Memory B cell (primary cell): ENCODE data around the gene PLD3.

ENCODE experiments used
- ATAC-seq: fragments of 150-1000 bp; cut with Tn5 transposase; 2 replicates; pipeline ENCODE4 v1.10.0; 2021; ENCODE audit warnings: low read depth, mild to moderate bottlenecking, moderate library complexity
- DNase-seq, 2 donors: peaks; one replicate each; pipeline ENCODE4 v3.0.0; 2022; ENCODE audit warnings: low spot score in 2 of 2
- H3K27ac Mint-ChIP-seq: one replicate; pipeline ENCODE4 v1.8.0; 2022; ENCODE audit warnings: mild to moderate bottlenecking, moderate library complexity, mixed read lengths
- H3K27me3 Mint-ChIP-seq: one replicate; pipeline ENCODE4 v1.8.0; 2022; ENCODE audit warnings: mixed read lengths
- H3K36me3 Mint-ChIP-seq: one replicate; pipeline ENCODE4 v1.8.0; 2022; ENCODE audit warnings: mild to moderate bottlenecking, mixed read lengths
- H3K4me1 Mint-ChIP-seq: one replicate; pipeline ENCODE4 v1.8.0; 2022; ENCODE audit warnings: mixed read lengths
- H3K4me3 Mint-ChIP-seq: one replicate; pipeline ENCODE4 v1.8.0; 2022; ENCODE audit warnings: mild to moderate bottlenecking, moderate library complexity, mixed read lengths
- H3K9me3 Mint-ChIP-seq: one replicate; pipeline ENCODE4 v1.8.0; 2022; ENCODE audit warnings: mixed read lengths

Gene PLD3

GRCh38 chr19:40379446-40380198 lies 31.1 kb downstream of the PLD3 start:
- DNase-seq (no peak), ATAC-seq (no peak)
- H3K9me3 Mint-ChIP-seq = no peaks in the 10 kb centered on the region
- no peak overlapping the region for H3K27ac Mint-ChIP-seq
- H3K4me3 Mint-ChIP-seq = no peak overlapping the region
- H3K4me1 Mint-ChIP-seq = no peaks in the 10 kb centered on the region
- H3K27me3 Mint-ChIP-seq = no peaks in the 10 kb centered on the region
- H3K36me3 Mint-ChIP-seq = peaks cover 10% of the 10 kb centered on the region

GRCh38 chr19:40380199-40381037 lies 31.9 kb downstream of the PLD3 start:
- no peaks in the 10 kb centered on the region for H3K9me3 Mint-ChIP-seq
- no peak overlapping the region for H3K4me3 Mint-ChIP-seq
- no peaks in the 10 kb centered on the region for H3K4me1 Mint-ChIP-seq
- peaks cover 6% of the 10 kb centered on the region for H3K36me3 Mint-ChIP-seq
- DNase-seq (no peak), ATAC-seq (no peak)
- no peaks in the 10 kb centered on the region for H3K27me3 Mint-ChIP-seq
- no peak overlapping the region for H3K27ac Mint-ChIP-seq

DNA sequence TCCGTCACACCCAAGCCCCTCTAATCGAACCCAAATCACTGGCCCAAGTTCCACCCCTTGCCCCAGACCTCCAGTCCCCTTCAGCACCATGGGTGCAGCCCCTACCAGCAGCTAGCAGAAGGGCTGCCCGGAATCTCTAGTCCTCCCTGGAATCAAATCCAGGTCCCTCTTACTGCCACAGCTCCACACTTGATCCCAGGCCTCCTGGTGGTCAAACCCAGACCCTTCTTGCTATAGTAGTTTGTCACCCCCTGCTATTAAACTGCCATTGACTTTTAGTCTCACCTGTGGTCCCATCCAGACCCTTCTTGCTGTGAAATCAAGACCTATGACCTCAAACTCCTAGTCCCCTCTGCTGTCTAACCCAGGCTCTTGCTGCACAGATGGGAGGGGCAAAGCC lies 32.8 kb downstream of the PLD3 start:
- Mint-ChIP-seq H3K9me3 (no peaks in the 10 kb centered on the region), H3K4me1 (no peaks in the 10 kb centered on the region), H3K36me3 (peaks cover 3% of the 10 kb centered on the region), H3K27me3 (no peaks in the 10 kb centered on the region), H3K4me3 (no peak overlapping the region), H3K27ac (no peak overlapping the region)
- DNase-seq = no peak
- ATAC-seq = no peak

GRCh38 chr19:40383668-40384248 lies 35.3 kb downstream of the PLD3 start:
- H3K36me3 Mint-ChIP-seq = no peaks in the 10 kb centered on the region
- H3K4me1 Mint-ChIP-seq = no peaks in the 10 kb centered on the region
- ATAC-seq (no peak), DNase-seq (no peak)
- peaks cover 3% of the 10 kb centered on the region for H3K27me3 Mint-ChIP-seq
- H3K9me3 Mint-ChIP-seq = no peaks in the 10 kb centered on the region
- no peak overlapping the region for H3K4me3 Mint-ChIP-seq
- H3K27ac Mint-ChIP-seq = no peak overlapping the region

DNA sequence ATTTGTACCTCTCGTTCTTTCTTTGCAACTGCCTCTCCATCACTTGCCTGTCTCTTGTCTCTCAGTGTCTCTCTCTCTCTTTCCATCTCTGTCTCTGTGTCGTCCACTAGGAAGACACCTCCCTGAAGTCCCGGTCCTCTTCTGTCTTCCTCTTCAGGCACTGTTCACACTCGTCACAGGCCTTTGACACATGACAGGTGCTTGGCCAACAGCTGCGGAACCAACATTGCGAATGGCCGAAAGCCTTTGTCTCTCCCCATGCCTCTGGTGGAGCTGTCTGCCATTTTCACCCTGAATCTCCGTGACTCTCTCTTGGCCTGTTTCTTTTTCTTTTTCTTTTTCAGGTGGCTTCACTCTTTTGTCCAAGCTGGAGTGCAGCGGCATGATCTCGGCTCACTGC lies 38.7 kb downstream of the PLD3 start:
- no peak for DNase-seq
- Mint-ChIP-seq H3K36me3 (no peaks in the 10 kb centered on the region), H3K27me3 (peaks cover 7% of the 10 kb centered on the region), H3K27ac (no peak overlapping the region), H3K4me1 (no peaks in the 10 kb centered on the region), H3K4me3 (no peak overlapping the region), H3K9me3 (no peaks in the 10 kb centered on the region)
- no peak for ATAC-seq

DNA sequence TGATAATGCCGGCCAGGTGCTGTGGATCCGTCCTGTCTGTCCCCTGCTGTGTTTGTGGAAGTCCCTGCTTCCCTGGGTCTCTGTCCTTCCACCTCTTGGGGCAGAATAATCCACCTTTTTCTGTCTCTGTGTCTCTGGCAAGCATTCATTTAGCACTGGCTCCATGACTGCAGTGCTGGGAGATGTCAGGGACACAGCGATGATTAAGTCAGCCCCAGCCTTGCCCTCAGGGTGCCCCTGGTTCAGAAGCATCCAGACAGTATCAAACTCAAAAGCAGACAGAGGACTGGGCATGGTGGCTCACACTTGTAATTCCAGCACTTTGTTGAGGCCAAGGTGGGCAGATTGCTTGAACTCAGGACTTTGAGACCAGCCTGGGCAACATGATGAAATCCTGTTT lies 40.0 kb downstream of the PLD3 start:
- ATAC-seq = no peak
- no peaks in the 10 kb centered on the region for H3K4me1 Mint-ChIP-seq
- H3K36me3 Mint-ChIP-seq = no peaks in the 10 kb centered on the region
- no peak overlapping the region for H3K27ac Mint-ChIP-seq
- H3K4me3 Mint-ChIP-seq = no peak overlapping the region
- H3K27me3 Mint-ChIP-seq = peaks cover 7% of the 10 kb centered on the region
- no peaks in the 10 kb centered on the region for H3K9me3 Mint-ChIP-seq
- no peak for DNase-seq

DNA sequence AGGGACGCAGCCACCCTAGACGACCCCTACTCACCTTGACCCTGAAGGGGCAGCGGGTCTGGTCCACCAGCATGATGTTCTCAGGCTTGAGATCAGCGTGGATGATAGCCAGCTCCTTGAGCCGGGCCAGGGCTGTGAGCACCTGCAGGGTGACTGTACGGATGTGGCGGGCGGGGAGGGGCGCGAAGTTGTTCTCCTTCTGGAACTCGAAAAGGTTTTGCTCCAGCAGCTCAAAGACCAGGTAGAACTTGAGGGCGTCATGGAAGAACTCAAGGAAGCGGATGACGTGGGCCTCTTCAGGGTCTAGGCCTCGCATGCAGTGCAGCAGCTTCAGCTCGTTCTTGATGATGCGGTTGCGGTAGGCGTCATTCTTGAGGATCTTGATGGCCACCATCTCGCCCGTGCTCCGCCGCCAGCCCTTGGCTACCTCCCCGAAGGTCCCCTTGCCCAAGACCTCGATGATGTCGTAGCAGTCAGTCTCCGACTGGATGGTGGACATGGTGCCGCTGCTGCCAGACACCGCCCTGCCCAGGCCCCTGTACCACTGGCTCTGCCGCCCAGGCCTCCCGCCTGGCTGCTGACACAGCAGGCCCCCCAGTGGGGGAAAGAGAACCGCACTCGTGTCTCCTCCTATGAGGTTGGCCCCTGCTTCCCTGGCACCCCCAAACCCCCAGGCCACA lies 41.0 kb downstream of the PLD3 start:
- Mint-ChIP-seq H3K27me3 (peaks cover 7% of the 10 kb centered on the region), H3K4me3 (no peak overlapping the region), H3K36me3 (no peaks in the 10 kb centered on the region), H3K27ac (no peak overlapping the region), H3K4me1 (no peaks in the 10 kb centered on the region), H3K9me3 (no peaks in the 10 kb centered on the region)
- no peak for ATAC-seq
- no peak for DNase-seq

- Mint-ChIP-seq H3K27ac (no peak within 1 kb of the TSS), H3K4me3 (no peak within 1 kb of the TSS), H3K36me3 (no peaks in the 10 kb centered on the region), H3K4me1 (no peaks in the 10 kb centered on the region), H3K27me3 (peaks cover 7% of the 10 kb centered on the region), H3K9me3 (no peaks in the 10 kb centered on the region)
- DNase-seq (no peak), ATAC-seq (no peak)
Measured at GRCh38 chr19:40390084-40390742, 41.7 kb downstream of the PLD3 start, which contains the start of gene HIPK4. Gene HIPK4, minus strand, starts transcription at chr19:40390181. Its CDS starts 279 bp downstream, at chr19:40389902.

GRCh38 chr19:40392123-40392522 lies 43.6 kb downstream of the PLD3 start:
- ATAC-seq (no peak), DNase-seq (no peak)
- Mint-ChIP-seq H3K9me3 (no peaks in the 10 kb centered on the region), H3K4me1 (no peaks in the 10 kb centered on the region), H3K36me3 (no peaks in the 10 kb centered on the region), H3K27me3 (peaks cover 5% of the 10 kb centered on the region), H3K27ac (no peak overlapping the region), H3K4me3 (no peak overlapping the region)

DNA sequence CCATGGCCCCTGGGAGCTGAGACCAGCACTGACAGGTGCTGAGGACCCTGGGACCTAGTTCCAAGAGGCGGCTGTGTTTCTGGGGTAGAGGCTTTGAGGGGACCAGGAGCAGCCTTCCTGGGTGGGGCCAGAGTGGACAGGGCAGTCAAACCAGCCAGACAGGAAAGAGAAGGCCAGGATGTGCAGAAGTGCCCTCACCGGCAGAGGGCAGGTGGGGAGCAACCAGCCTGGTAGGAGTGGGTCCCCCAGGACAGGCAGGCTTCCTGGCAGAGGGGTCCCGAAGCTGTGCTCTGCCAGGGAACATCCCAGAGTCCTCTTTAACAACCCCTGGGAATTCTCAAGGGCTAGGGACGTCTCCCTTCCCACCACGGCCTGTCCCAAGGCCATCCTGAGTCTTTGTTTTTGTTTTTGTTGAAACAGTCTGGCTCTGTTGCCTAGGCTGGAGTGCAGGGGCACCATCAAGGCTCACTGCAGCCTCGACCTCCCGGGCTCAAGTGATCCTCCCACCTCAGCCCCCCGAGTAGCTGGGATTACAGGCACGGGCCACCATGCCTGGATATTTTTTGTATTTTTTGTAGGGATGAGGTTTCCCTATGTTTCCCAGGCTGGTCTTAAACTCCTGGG lies 44.5 kb downstream of the PLD3 start:
- H3K4me1 Mint-ChIP-seq = no peaks in the 10 kb centered on the region
- peaks cover 5% of the 10 kb centered on the region for H3K27me3 Mint-ChIP-seq
- no peaks in the 10 kb centered on the region for H3K9me3 Mint-ChIP-seq
- H3K36me3 Mint-ChIP-seq = no peaks in the 10 kb centered on the region
- no peak overlapping the region for H3K27ac Mint-ChIP-seq
- DNase-seq (no peak), ATAC-seq (no peak)
- no peak overlapping the region for H3K4me3 Mint-ChIP-seq

- Mint-ChIP-seq H3K27me3 (peaks cover 5% of the 10 kb centered on the region), H3K4me1 (peaks cover 3% of the 10 kb centered on the region), H3K9me3 (no peaks in the 10 kb centered on the region), H3K4me3 (no peak overlapping the region), H3K27ac (no peak overlapping the region), H3K36me3 (no peaks in the 10 kb centered on the region)
- DNase-seq (no peak), ATAC-seq (no peak)
Measured at GRCh38 chr19:40393894-40394815, 45.7 kb downstream of the PLD3 start.

DNA sequence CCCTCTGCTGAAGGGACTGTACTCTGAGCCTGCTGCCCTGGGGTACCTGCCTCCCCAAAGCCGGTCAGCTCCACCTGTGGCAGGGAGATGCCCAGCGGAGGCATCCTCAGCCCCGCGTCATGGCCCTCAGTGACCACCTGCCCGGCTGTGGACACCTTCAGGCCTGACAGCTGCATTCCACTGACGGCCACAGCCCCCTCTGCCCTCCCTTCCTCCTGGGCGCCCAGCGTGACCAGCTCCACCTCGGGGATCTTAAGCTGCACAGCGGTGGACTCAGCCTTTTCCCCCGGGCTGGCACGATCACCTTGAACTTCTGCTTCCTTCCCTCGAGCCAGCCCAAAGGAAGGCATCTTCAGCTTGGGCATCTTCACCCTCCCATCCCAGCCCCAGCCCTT lies 46.3 kb downstream of the PLD3 start:
- ATAC-seq (no peak), DNase-seq (no peak)
- peaks cover 5% of the 10 kb centered on the region for H3K4me1 Mint-ChIP-seq
- no peak overlapping the region for H3K27ac Mint-ChIP-seq
- no peaks in the 10 kb centered on the region for H3K9me3 Mint-ChIP-seq
- H3K27me3 Mint-ChIP-seq = peaks cover 5% of the 10 kb centered on the region
- no peaks in the 10 kb centered on the region for H3K36me3 Mint-ChIP-seq
- no peak overlapping the region for H3K4me3 Mint-ChIP-seq
